GM12872 (cell line): ENCODE measurements around the gene DSP.

Source experiments
- TF ChIP-seq, protein P1 (sequence below): IDR thresholded peaks from 3 replicates; pipeline ENCODE4 v1.5.1; 2011; ENCODE audit warnings: low read depth, mild to moderate bottlenecking, low read length, moderate library complexity; ENCODE audit not compliant: insufficient read depth

The DSP gene

DNA sequence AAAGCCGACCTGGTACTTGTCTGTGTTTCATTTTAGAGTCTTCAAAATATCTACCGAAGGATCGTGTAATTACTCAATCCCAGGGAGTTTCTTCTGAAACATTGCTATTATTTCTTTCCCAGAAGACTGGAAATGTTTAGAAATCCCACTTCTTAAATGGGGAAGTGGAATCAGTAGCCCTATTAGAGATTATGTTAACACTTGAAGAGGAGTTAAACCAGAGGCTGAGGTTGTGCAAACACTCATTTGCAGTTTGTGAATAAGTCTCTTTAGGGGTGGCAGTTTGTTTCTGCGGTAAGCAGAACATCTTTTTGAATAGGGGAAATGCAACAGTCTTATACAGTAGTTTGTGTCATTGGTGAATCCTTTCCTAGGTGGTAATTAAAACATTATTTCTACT lies 21.3 kb downstream of the DSP start:
- TF ChIP-seq, protein P1, sequence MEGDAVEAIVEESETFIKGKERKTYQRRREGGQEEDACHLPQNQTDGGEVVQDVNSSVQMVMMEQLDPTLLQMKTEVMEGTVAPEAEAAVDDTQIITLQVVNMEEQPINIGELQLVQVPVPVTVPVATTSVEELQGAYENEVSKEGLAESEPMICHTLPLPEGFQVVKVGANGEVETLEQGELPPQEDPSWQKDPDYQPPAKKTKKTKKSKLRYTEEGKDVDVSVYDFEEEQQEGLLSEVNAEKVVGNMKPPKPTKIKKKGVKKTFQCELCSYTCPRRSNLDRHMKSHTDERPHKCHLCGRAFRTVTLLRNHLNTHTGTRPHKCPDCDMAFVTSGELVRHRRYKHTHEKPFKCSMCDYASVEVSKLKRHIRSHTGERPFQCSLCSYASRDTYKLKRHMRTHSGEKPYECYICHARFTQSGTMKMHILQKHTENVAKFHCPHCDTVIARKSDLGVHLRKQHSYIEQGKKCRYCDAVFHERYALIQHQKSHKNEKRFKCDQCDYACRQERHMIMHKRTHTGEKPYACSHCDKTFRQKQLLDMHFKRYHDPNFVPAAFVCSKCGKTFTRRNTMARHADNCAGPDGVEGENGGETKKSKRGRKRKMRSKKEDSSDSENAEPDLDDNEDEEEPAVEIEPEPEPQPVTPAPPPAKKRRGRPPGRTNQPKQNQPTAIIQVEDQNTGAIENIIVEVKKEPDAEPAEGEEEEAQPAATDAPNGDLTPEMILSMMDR: no peak

DNA sequence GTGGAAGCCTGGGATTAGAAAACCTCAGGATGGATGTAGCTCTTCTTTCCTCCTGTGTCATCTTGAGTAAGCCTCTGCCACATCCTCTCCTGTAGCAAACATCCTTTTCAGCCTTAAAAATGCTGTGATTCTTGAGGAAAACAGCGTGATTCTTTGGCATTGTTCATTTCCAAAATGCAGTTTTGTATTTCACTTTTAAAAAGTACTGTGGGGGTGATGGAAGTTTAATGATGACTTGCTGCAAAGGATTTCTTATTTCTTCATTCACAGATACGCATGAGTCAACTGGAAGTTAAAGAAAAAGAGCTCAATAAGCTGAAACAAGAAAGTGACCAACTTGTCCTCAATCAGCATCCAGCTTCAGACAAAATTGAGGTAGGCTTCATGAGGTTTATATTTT lies 24.6 kb downstream of the DSP start:
- TF ChIP-seq, protein P1: no peak

DNA sequence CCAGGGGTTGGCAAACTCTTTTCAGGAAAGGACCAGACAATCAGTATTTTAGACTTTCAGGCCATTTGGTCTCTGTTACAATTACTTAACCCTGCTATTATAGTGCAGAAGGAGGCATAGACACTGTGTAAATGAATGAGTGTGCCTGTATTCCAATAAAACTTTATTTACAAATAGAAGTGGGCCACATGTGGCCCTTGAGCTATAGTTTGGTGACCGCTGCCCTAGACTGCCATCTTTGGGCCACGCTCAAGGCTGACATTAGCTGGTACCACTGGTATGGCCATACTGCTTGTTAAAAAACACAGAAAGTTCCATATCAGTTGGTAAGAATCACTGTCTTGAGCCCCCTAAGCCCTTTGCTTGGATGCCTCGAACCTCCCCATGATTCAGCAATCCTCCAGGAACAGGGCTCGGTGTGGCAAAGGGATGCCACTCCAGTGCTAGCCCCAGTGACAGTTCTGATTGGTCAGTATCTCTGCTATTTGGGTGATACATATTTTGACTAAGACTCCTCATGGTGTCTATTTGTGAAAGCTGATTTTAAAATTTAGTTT lies 25.2 kb downstream of the DSP start:
- TF ChIP-seq, protein P1: no peak

DNA sequence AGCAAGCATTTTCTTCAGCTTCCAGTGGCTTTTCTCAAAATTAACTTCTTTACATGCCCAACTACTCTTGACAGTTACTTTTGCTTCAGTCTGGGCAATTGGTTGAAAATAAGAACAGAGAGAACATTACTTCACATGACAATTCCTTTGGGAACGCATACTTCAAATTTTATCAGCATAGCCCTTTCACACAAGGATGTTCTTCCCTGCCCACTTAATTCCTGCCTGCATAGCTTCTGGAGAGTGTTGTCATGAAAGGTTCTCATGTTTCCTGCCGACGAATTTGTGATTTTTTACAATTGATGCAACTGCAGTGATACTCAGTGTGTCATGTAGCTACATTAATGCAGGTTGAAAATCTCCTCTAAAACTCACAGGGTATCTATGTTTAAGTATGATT lies 26.6 kb downstream of the DSP start:
- TF ChIP-seq, protein P1: no peak

DNA sequence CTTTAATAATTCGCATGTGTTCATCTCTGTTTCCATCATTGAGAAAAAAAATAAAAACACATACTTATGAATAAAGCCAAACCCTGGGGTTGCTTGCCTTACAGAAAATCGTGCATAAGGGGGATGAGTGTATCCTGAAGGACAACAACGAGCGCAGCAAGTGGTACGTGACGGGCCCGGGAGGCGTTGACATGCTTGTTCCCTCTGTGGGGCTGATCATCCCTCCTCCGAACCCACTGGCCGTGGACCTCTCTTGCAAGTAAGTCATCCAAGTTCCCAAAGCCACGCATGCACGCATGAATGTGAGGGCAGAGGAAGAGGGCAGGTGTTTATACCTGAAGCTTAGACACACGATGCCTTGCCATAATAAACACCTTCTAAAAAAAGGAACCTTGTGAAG lies 27.6 kb downstream of the DSP start:
- TF ChIP-seq, protein P1: no peak

DNA sequence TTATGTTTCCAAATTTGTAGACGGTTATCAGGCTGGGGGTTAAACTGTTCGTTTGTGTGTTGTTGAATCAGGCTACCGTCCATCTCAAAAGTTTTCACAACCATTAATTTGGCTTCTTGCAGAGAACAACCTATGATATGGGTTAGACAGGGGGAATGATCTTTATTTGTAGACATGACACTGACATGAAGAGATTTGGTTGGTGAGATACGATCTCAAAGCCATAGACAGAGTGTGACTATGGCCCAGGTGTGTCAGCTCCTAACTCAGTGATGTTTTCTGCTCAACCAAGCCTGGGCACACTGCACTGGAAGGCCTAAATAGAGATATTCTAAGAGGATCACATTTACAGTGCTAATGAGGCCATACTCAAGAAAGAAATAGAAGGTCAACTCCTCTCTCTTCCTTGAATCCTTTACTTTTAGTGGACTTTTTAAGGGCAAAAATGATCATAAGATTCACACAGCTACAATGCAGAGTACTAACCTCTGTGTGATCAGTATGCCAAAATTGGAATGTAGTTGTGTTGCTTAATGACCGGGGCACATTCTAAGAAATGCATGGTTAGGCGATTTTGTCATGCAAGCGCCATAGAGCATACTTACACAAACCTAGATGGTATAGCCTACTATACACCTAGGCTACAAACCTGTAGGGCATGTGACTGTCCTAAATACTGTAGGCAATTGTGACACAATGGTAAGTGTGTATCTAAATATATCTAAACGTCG lies 30.9 kb downstream of the DSP start:
- TF ChIP-seq, protein P1: no peak

DNA sequence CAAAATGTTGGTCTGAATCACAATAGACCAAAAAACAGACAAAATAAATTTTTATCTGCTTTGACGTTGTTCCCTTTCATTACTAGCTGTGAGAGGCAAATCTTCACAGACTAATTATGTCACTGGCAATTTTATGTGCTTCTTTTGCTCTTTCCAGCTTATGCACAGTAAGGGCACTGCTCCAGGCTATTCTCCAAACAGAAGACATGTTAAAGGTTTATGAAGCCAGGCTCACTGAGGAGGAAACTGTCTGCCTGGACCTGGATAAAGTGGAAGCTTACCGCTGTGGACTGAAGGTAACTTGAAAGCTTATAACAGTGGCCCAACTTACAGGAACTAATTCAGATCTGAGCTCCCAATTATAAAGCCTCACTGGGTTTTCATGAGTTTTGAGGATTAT lies 33.0 kb downstream of the DSP start:
- TF ChIP-seq, protein P1: no peak
